AG09309 (cell line): ENCODE results near the gene IFIT1.

Source experiments
- DNase-seq: peaks from one replicate; pipeline ENCODE4 v3.0.0-alpha.2; 2010; ENCODE audit warnings: low read depth
- H3K4me3 ChIP-seq: 2 replicates; pipeline ENCODE4 v1.5.1; 2011; ENCODE audit warnings: mild to moderate bottlenecking, low read depth, low read length, moderate library complexity; ENCODE audit not compliant: control insufficient read depth
- TF ChIP-seq, protein P1 (sequence below): IDR thresholded peaks from 2 replicates; pipeline ENCODE4 v1.5.1; 2011; ENCODE audit warnings: mild to moderate bottlenecking, low read depth, low read length, inconsistent platforms; ENCODE audit not compliant: insufficient read depth, control insufficient read depth; ENCODE audit errors: missing control alignments

IFIT1 gene

DNA sequence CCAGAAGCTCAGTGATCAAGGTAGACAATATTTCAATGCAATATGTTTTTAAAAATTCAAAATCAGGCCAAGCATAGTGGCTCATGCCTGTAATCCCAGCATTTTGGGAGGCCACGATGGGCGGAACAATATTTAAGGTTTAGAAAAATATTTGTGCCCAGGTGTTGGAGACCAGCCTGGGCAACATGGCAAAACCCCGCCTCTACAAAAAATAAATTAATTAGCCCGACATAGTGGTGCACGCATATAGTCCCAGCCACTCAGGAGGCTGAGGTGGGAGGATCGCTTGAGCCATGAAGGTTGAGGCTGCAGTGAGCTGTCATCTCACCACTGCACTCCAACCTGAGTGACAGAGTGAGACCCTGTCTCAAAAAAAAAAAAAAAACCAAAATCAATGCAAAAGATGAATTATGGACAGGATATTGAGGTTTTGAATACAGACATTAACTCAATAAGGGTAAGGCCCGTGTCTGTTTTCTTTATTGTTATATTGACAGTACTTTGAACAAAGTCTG is 21.0 kb downstream of the IFIT1 start:
- DNase-seq = no peak
- TF ChIP-seq, protein P1, sequence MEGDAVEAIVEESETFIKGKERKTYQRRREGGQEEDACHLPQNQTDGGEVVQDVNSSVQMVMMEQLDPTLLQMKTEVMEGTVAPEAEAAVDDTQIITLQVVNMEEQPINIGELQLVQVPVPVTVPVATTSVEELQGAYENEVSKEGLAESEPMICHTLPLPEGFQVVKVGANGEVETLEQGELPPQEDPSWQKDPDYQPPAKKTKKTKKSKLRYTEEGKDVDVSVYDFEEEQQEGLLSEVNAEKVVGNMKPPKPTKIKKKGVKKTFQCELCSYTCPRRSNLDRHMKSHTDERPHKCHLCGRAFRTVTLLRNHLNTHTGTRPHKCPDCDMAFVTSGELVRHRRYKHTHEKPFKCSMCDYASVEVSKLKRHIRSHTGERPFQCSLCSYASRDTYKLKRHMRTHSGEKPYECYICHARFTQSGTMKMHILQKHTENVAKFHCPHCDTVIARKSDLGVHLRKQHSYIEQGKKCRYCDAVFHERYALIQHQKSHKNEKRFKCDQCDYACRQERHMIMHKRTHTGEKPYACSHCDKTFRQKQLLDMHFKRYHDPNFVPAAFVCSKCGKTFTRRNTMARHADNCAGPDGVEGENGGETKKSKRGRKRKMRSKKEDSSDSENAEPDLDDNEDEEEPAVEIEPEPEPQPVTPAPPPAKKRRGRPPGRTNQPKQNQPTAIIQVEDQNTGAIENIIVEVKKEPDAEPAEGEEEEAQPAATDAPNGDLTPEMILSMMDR = no peak
- H3K4me3 ChIP-seq = no peak overlapping the region

DNA sequence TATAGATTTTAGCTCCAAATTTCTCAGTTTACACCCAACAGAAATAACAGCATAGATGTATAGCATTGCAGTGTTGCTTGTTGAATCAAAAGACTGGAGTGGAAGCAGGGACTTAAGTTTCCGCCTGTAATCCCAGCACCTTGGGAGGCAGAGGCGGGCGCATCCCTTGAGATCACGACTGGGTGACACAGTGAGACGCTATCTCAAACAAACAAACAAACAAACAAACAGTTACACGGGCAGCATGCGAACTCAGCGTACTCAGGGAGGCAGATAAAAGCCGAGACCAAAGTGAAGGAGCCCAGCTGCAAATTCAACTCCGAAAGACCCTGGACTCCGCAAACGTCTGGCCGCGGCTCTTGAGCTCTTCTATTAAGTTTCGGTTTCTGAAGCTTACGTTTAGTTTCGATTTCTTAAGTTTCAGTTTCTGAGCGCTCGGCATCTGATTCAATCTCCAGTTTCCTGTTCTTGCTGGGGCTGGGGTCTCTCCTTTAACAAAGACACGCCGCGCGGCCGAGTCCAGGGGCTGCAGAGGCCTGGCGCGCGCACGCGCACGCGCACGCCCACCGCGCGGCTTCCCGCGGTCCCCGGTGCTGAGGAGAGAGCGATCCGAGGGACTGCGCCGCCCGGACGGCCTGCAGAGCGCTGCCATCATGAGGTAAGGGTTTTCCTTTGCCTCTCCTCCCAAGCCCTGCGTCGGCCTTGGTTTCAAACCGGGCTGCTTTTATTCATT is 21.9 kb downstream of the IFIT1 start, which contains the start of gene IFIT5:
Gene IFIT5, plus strand, starts transcription at position 423 of the 733 bp plus-strand sequence. Its CDS starts 231 bp downstream, at position 654.
- TF ChIP-seq, protein P1 = no peak
- peak within 1 kb of the TSS; percentile 60 for H3K4me3 ChIP-seq
- DNase-seq = no peak

DNA sequence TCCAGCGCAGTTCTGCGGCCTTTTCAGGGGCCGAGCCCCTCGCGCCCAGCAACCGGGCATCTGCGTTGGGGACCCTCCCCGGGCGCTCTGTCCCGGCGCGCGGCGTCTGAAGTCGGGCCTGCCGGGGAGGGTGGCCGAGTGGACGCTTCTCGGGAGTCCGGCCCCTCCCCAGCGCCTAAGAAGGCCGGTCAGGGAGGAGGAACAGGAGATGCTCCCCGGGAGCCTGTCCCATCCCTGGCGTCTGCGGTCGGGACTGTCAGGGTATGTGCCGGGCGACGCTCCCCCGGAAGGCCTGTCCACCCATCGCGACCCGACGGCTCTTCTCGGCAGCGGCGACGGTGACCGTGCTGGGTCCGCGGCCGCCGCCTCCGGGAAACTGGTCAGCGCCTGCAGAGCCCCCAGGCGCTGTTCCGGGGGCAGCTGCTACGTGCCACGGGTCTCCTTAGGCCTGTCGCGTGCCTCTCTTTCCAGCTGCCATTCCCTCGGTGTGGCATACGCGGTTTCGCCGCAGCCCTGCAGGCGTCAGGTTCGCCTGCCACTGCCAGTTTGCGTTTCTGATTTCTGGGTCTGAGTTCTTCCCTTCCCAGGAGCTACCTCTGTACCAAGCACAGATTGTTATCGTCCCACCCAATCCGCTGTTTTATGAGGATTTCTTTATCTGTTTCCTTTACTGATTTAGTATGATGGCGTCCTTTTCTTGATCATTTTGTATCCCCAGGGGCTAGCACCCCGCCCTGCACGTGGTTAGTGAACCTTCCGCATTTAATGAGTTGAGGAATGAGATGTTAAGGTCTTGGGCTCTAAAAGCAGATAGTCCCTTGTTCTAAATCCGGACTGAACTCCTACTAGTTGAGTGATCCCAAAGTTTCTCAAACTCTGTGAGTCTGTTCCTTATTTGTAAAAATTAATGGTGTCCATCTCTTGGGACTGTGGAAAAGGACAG is 22.7 kb downstream of the IFIT1 start:
- TF ChIP-seq, protein P1 = no peak
- peak overlapping the region; percentile 60 for H3K4me3 ChIP-seq
- DNase-seq = no peak

DNA sequence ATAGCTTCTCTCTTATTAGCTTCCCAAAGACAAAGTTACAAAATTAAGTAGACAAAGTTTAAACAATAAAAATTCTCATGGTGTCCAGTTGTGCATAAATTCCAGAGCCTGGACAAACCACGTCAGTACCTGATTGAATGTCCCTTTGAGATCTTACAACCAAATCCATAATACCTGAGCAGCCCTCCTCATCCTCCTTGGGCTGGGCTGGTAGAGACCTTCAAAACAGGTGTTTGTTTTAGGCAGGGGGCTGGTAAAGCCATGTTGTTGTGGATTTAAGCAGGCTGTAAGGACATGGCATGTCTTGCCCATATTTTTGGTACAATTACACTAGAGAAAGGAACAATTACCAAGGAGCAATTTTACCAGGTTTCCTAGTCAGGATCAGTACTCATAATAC is 24.0 kb downstream of the IFIT1 start:
- DNase-seq = no peak
- no peak overlapping the region for H3K4me3 ChIP-seq
- TF ChIP-seq, protein P1 = no peak

DNA sequence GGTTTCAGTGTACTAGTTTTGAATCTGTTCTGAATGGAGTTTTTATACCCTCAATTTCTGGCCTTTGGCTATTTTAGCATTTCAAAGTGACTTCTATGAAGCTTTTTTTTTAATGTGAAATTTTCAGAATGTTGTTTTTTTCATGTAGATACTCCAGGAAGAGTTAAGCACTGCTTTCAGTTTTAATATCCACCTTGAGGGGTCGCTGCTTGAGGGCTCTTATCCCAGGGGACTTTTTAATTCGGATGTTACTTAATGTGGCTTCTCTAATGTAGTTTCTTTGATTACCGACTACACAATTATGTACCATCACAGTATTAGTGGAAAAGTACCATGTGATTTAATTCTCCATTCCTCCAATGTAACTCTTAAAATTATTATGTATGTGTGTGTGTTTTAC is 27.1 kb downstream of the IFIT1 start:
- no peak for DNase-seq
- H3K4me3 ChIP-seq = no peak overlapping the region
- TF ChIP-seq, protein P1 = peak; percentile 50

DNA sequence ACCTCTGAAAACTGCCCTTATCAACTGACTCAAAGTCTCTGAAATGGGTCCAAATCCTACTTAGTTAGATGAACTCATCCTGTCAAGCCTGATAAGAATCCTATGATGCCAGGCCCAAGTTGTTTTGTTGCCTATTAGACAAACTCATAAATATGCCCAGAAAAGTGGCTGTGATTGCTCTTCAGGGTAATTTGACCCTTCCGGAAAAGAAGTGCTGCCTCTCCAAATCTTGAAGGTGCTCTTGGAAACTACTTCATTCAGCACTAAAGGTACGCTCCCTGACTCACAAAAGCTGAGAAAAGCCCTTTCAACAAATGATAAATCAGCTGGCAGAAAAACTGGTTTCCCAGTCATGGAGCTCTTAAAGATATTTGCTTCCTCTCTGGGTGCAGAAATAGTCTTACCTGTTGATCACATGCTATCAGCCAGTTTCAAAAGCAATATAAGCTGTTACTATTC is 28.6 kb downstream of the IFIT1 start:
- TF ChIP-seq, protein P1 = no peak
- no peak overlapping the region for H3K4me3 ChIP-seq
- DNase-seq = no peak
